SHP77 (cell line): ENCODE data around the gene DHDH.

Experiments used
- DNase-seq, 2 experiments: peaks; one replicate each; lab custom pipeline; 2025; lab: John Stamatoyannopoulos, UW

The DHDH gene

GRCh38 chr19:48966541-48967345 is 33.2 kb downstream of the DHDH start:
- DNase-seq: no peak

- DNase-seq: no peak
These were observed 34.1 kb downstream of the DHDH start for GRCh38 chr19:48967346-48968178.

GRCh38 chr19:48968179-48968661 is 34.7 kb downstream of the DHDH start:
- no peak for DNase-seq

GRCh38 chr19:48968813-48969218 is 35.3 kb downstream of the DHDH start:
- DNase-seq: no peak

- no peak for DNase-seq
These were observed 36.0 kb downstream of the DHDH start for GRCh38 chr19:48969276-48970138.

- no peak for DNase-seq
These were observed 36.8 kb downstream of the DHDH start for GRCh38 chr19:48970139-48970766.

- DNase-seq: peak; percentile 70 to 78
These were observed 37.5 kb downstream of the DHDH start for GRCh38 chr19:48970923-48971395.

GRCh38 chr19:48975947-48976847 is 42.7 kb downstream of the DHDH start:
- peak in 1 of 2 experiments; percentile 40 for DNase-seq

GRCh38 chr19:48977061-48977460 is 43.6 kb downstream of the DHDH start:
- no peak for DNase-seq

GRCh38 chr19:48982280-48982679 is 48.8 kb downstream of the DHDH start:
- DNase-seq: no peak

- no peak for DNase-seq
These were observed 52.2 kb downstream of the DHDH start for GRCh38 chr19:48985711-48986110.

- no peak for DNase-seq
These were observed 52.7 kb downstream of the DHDH start for GRCh38 chr19:48986211-48986610.

- no peak for DNase-seq
These were observed 53.8 kb downstream of the DHDH start for GRCh38 chr19:48987323-48987722.

- no peak for DNase-seq
These were observed 54.8 kb downstream of the DHDH start for GRCh38 chr19:48988286-48988685.

GRCh38 chr19:48988860-48989259 is 55.4 kb downstream of the DHDH start:
- DNase-seq: no peak

- DNase-seq: no peak
These were observed 56.3 kb downstream of the DHDH start for GRCh38 chr19:48989701-48990291.

GRCh38 chr19:48990400-48990799 is 56.9 kb downstream of the DHDH start:
- no peak for DNase-seq

- DNase-seq: no peak
These were observed 57.6 kb downstream of the DHDH start for GRCh38 chr19:48991011-48991609.

- DNase-seq: no peak
These were observed 58.5 kb downstream of the DHDH start for GRCh38 chr19:48991873-48992580.
